Caco-2 (cell line): Measurements from ENCODE around the gene DENND4B. TPM values are rescaled to one million over a fixed set of nuclear protein-coding genes. Genes with fewer than 3 reads are reported as not detected.

Experiments used
- BruUV-seq: library from RNA; stranded (reverse); fragments of 400-500 nt; replicated peaks from 2 replicates; lab custom pipeline; 2021; lab: Mats Ljungman, UMichigan
- CTCF ChIA-PET: fragments of 300-600 bp; sonication (Branson Sonifier 250); formaldehyde crosslinking; loops from one replicate; lab custom pipeline; 2022; ENCODE audit warnings: antibody characterized with exemption; lab: Charles Lee
- POLR2A ChIA-PET: fragments of 300-600 bp; sonication (Branson Sonifier 250); formaldehyde crosslinking; loops from one replicate; lab custom pipeline; 2022; ENCODE audit warnings: antibody characterized with exemption; lab: Charles Lee
- DNase-seq, 2 experiments: peaks; one replicate each; pipeline versions ENCODE4 v3.0.0 to v3.0.0-alpha.2; 2020 to 2022
- H3K27me3 ChIP-seq: replicated peaks from 2 replicates; pipeline ENCODE4 v1.6.0; 2011; ENCODE audit warnings: low read length; ENCODE audit not compliant: control insufficient read depth, insufficient read depth
- H3K36me3 ChIP-seq: 2 replicates; pipeline ENCODE4 v1.5.1; 2011; ENCODE audit warnings: low read length; ENCODE audit not compliant: control insufficient read depth, insufficient read depth
- H3K4me1 ChIP-seq: fragments of 250-450 bp; sonication (Bioruptor Pico); 2 replicates; pipeline ENCODE4 v1.5.1; 2020; ENCODE audit warnings: mild to moderate bottlenecking
- H3K4me3 ChIP-seq: 2 replicates; pipeline ENCODE4 v1.5.1; 2011; ENCODE audit warnings: low read depth, mild to moderate bottlenecking, control low read depth, low read length
- H3K9me3 ChIP-seq: fragments of 250-450 bp; sonication (Bioruptor Pico); 2 replicates; pipeline ENCODE4 v1.5.1; 2020; ENCODE audit warnings: mild to moderate bottlenecking, moderate library complexity
- H3K27ac Mint-ChIP-seq: one replicate; pipeline ENCODE4 v1.8.0; 2022; ENCODE audit warnings: mixed read lengths; ENCODE audit not compliant: unreplicated experiment
- H3K27me3 Mint-ChIP-seq: one replicate; pipeline ENCODE4 v1.8.0; 2022; ENCODE audit warnings: mixed read lengths; ENCODE audit not compliant: insufficient read depth, unreplicated experiment
- H3K36me3 Mint-ChIP-seq: one replicate; pipeline ENCODE4 v1.8.0; 2022; ENCODE audit warnings: mild to moderate bottlenecking, mixed read lengths; ENCODE audit not compliant: insufficient read depth, unreplicated experiment
- H3K4me1 Mint-ChIP-seq: one replicate; pipeline ENCODE4 v1.8.0; 2022; ENCODE audit warnings: low read depth, mixed read lengths; ENCODE audit not compliant: unreplicated experiment
- H3K4me3 Mint-ChIP-seq: one replicate; pipeline ENCODE4 v1.8.0; 2022; ENCODE audit warnings: mild to moderate bottlenecking, moderate library complexity, mixed read lengths; ENCODE audit not compliant: unreplicated experiment
- H3K9me3 Mint-ChIP-seq: one replicate; pipeline ENCODE4 v1.8.0; 2022; ENCODE audit warnings: mixed read lengths; ENCODE audit not compliant: unreplicated experiment
- CTCF ChIP-seq, 2 experiments: fragments of 200-600 bp in 1 of 2; IDR thresholded peaks; 1 replicate in 1 of 2; 2 replicates in 1 of 2; pipeline versions ENCODE4 v1.5.1 to v1.8.0; 2011 to 2022; ENCODE audit warnings: antibody characterized with exemption in 1 of 2, control low read depth in 1 of 2, inconsistent platforms in 1 of 2, low read depth in 1 of 2, low read length in 1 of 2, mild to moderate bottlenecking in 1 of 2, moderate library complexity in 1 of 2; ENCODE audit not compliant: insufficient read depth in 1 of 2, severe bottlenecking in 1 of 2, unreplicated experiment in 1 of 2
- intact Hi-C: fragments of 100-400 bp; cut with micrococcal nuclease; formaldehyde crosslinking; loops from one replicate; pipeline ENCODE4 v1.10.0; 2022; ENCODE audit not compliant: unreplicated experiment
- total RNA-seq: library from RNA; stranded (reverse); gene quantifications from 2 replicates; pipeline ENCODE4 v1.2.3, GENCODE V29; 2022

DENND4B gene
- total RNA-seq, 1 experiment from 2014 or later, result 79.0 TPM

DNA sequence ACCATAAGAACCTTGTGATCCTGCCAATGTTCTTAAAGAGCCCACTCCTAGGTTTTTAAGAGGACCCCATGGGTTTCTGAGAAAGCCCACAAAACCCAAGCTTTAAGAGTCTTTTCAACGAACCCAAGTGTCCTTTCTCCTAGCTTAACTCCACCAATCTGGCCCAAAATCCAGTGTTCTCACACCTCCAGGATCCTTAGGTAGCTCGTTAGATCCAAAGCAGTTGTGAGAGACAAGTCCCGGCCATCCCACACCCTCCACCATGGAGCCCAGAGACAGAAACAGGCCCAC, 1.7 kb downstream of the DENND4B start:
- H3K4me3 ChIP-seq, result no peak overlapping the region
- Mint-ChIP-seq H3K4me1 (peaks cover 7% of the 10 kb centered on the region), H3K36me3 (peaks cover 52% of the 10 kb centered on the region), H3K27me3 (no peaks in the 10 kb centered on the region), H3K9me3 (no peaks in the 10 kb centered on the region), H3K4me3 (peak overlapping the region; percentile 82), H3K27ac (peak overlapping the region; percentile 44)
- intact Hi-C loops, result no loop called here
- no peaks in the 10 kb centered on the region for H3K27me3 ChIP-seq
- no peak for TF ChIP-seq CTCF (IDR thresholded peaks at IDR 0.05; ENCODE audit: insufficient read depth in 1 of 2, low read depth in 1 of 2, low read length in 1 of 2, severe bottlenecking in 1 of 2, unreplicated experiment in 1 of 2)
- CTCF ChIA-PET, result no interaction called here
- POLR2A ChIA-PET, result no interaction called here
- TSS peak; percentile 18 for BruUV-seq
- no peaks in the 10 kb centered on the region for H3K9me3 ChIP-seq
- H3K4me1 ChIP-seq, result peaks cover 8% of the 10 kb centered on the region
- no peak for DNase-seq
- H3K36me3 ChIP-seq, result peaks cover 4% of the 10 kb centered on the region; the same call in 1 of the 2 replicates

GRCh38 chr1:153944005-153944826, 2.3 kb downstream of the DENND4B start:
- no peak overlapping the region for H3K4me3 ChIP-seq
- POLR2A ChIA-PET, result no interaction called here
- intact Hi-C loops, result no loop called here

More at GRCh38 chr1:153944005-153944826, 2.3 kb downstream of the DENND4B start:
- Mint-ChIP-seq H3K4me3 (no peak overlapping the region), H3K4me1 (peaks cover 7% of the 10 kb centered on the region), H3K27me3 (no peaks in the 10 kb centered on the region), H3K9me3 (no peaks in the 10 kb centered on the region), H3K36me3 (peaks cover 50% of the 10 kb centered on the region), H3K27ac (no peak overlapping the region)
- Histone ChIP-seq H3K9me3 (no peaks in the 10 kb centered on the region), H3K4me1 (peaks cover 8% of the 10 kb centered on the region), H3K36me3 (peaks cover 5% of the 10 kb centered on the region; the same call in 1 of the 2 replicates), H3K27me3 (no peaks in the 10 kb centered on the region)
- no peak for TF ChIP-seq CTCF (IDR thresholded peaks at IDR 0.05; ENCODE audit: insufficient read depth in 1 of 2, low read depth in 1 of 2, low read length in 1 of 2, severe bottlenecking in 1 of 2, unreplicated experiment in 1 of 2)
- BruUV-seq, result no TSS peak
- DNase-seq, result no peak
- CTCF ChIA-PET, result no interaction called here
